Glutamatergic neuron (in vitro differentiated cells): ENCODE measurements around the gene HIVEP3. TPM values are rescaled to one million over a fixed set of nuclear protein-coding genes. Genes with fewer than 3 reads are reported as not detected.

Experiments
- DNase-seq: peaks from one replicate; pipeline ENCODE4 v3.0.0; 2022
- H3K27ac Mint-ChIP-seq: one replicate; pipeline ENCODE4 v1.8.0; 2020; ENCODE audit warnings: mild to moderate bottlenecking, mixed read lengths, inconsistent platforms; ENCODE audit not compliant: unreplicated experiment
- H3K27me3 Mint-ChIP-seq: one replicate; pipeline ENCODE4 v1.8.0; 2020; ENCODE audit warnings: mild to moderate bottlenecking, moderate library complexity, mixed read lengths, inconsistent platforms; ENCODE audit not compliant: unreplicated experiment
- H3K36me3 Mint-ChIP-seq: one replicate; pipeline ENCODE4 v1.8.0; 2020; ENCODE audit warnings: mild to moderate bottlenecking, mixed read lengths, inconsistent platforms; ENCODE audit not compliant: unreplicated experiment
- H3K4me1 Mint-ChIP-seq: one replicate; pipeline ENCODE4 v1.8.0; 2020; ENCODE audit warnings: mild to moderate bottlenecking, low read depth, mixed read lengths, inconsistent platforms; ENCODE audit not compliant: unreplicated experiment
- H3K4me3 Mint-ChIP-seq: one replicate; pipeline ENCODE4 v1.8.0; 2020; ENCODE audit warnings: mild to moderate bottlenecking, mixed read lengths, inconsistent platforms; ENCODE audit not compliant: unreplicated experiment
- H3K9me3 Mint-ChIP-seq: one replicate; pipeline ENCODE4 v1.8.0; 2020; ENCODE audit warnings: mild to moderate bottlenecking, moderate library complexity, mixed read lengths, inconsistent platforms; ENCODE audit not compliant: unreplicated experiment
- CTCF ChIP-seq: fragments of 200-600 bp; sonication (generic); IDR thresholded peaks from one replicate; pipeline ENCODE4 v1.5.0; 2021; ENCODE audit not compliant: partially characterized antibody, unreplicated experiment
- total RNA-seq: library from RNA; stranded (reverse); fragmentation: NEBNext Ultra II Directional; extraction: Animal tissue kit (Norgen Biotek cat#: 25700); gene quantifications from one replicate; pipeline ENCODE4 v1.2.1, GENCODE V29; 2021; ENCODE audit not compliant: unreplicated experiment

Gene HIVEP3
- total RNA-seq, 1 donor from 2014 or later = 15.1 TPM

- Mint-ChIP-seq H3K4me1 (no peaks in the 10 kb centered on the region), H3K9me3 (peaks cover 13% of the 10 kb centered on the region), H3K27me3 (peaks cover 6% of the 10 kb centered on the region), H3K36me3 (peaks cover 7% of the 10 kb centered on the region), H3K27ac (no peak overlapping the region), H3K4me3 (no peak overlapping the region)
- no peak for DNase-seq
- no peak for TF ChIP-seq CTCF
Observed at GRCh38 chr1:41523949-41524675, 394.6 kb downstream of the HIVEP3 start.

- Mint-ChIP-seq H3K27ac (no peak overlapping the region), H3K27me3 (peaks cover 4% of the 10 kb centered on the region), H3K36me3 (peaks cover 7% of the 10 kb centered on the region), H3K4me3 (no peak overlapping the region), H3K4me1 (no peaks in the 10 kb centered on the region), H3K9me3 (peaks cover 13% of the 10 kb centered on the region)
- DNase-seq = no peak
- no peak for TF ChIP-seq CTCF
Observed at GRCh38 chr1:41523071-41523470, 395.7 kb downstream of the HIVEP3 start.

- H3K4me3 Mint-ChIP-seq = no peak overlapping the region
- H3K36me3 Mint-ChIP-seq = peaks cover 7% of the 10 kb centered on the region
- no peak for TF ChIP-seq CTCF
- H3K4me1 Mint-ChIP-seq = peaks cover 3% of the 10 kb centered on the region
- peaks cover 12% of the 10 kb centered on the region for H3K9me3 Mint-ChIP-seq
- H3K27ac Mint-ChIP-seq = no peak overlapping the region
- H3K27me3 Mint-ChIP-seq = peaks cover 6% of the 10 kb centered on the region
- no peak for DNase-seq
Observed at GRCh38 chr1:41521766-41522165, 397.0 kb downstream of the HIVEP3 start.

- H3K27ac Mint-ChIP-seq = no peak overlapping the region
- H3K9me3 Mint-ChIP-seq = peaks cover 10% of the 10 kb centered on the region
- no peak for TF ChIP-seq CTCF
- H3K27me3 Mint-ChIP-seq = peaks cover 6% of the 10 kb centered on the region
- no peak for DNase-seq
- H3K36me3 Mint-ChIP-seq = peaks cover 7% of the 10 kb centered on the region
- peaks cover 3% of the 10 kb centered on the region for H3K4me1 Mint-ChIP-seq
- H3K4me3 Mint-ChIP-seq = no peak overlapping the region
Observed at GRCh38 chr1:41520951-41521752, 397.6 kb downstream of the HIVEP3 start.

GRCh38 chr1:41519667-41520066 lies 399.1 kb downstream of the HIVEP3 start:
- Mint-ChIP-seq H3K36me3 (peaks cover 7% of the 10 kb centered on the region), H3K9me3 (peaks cover 5% of the 10 kb centered on the region), H3K4me1 (peaks cover 6% of the 10 kb centered on the region), H3K27me3 (peaks cover 6% of the 10 kb centered on the region), H3K4me3 (no peak overlapping the region), H3K27ac (no peak overlapping the region)
- DNase-seq = no peak
- no peak for TF ChIP-seq CTCF
